ENCODE measurements around the gene EHMT2. TPM values are rescaled to one million over a fixed set of nuclear protein-coding genes. Genes with fewer than 3 reads are reported as not detected.

EHMT2 gene
- total and polyA plus RNA-seq, 2 of the 13 experiments (the other 11 are each of a cell fraction or from before 2014, with no cell fraction given) = 55.2 to 69.2 TPM

GRCh38 chr6:31897612-31898382, at the start of gene EHMT2 (continued):
- TF ChIP-seq MTERF4 (CRISPR knock-in tag; IDR thresholded peaks at IDR 0.05) (no peak), SMARCC2 (IDR thresholded peaks at IDR 0.05) (no peak), ZNF441 (CRISPR knock-in tag; IDR thresholded peaks at IDR 0.05; ENCODE audit: borderline replicate concordance) (no peak), GZF1 (CRISPR knock-in tag; IDR thresholded peaks at IDR 0.05) (0 out of 2 replicates have a peak, but pooled peaks have one; percentile 14), ATF5 (CRISPR knock-in tag; IDR thresholded peaks at IDR 0.05; ENCODE audit: low read depth) (no peak), MXD1 (CRISPR knock-in tag; IDR thresholded peaks at IDR 0.05) (peak; percentile 60; the same call in 1 of the 2 replicates), ZNF431 (CRISPR knock-in tag; IDR thresholded peaks at IDR 0.05; ENCODE audit: borderline replicate concordance, low read depth) (no peak), ZNF280D (CRISPR knock-in tag; IDR thresholded peaks at IDR 0.05) (no peak; the same call in 1 of the 2 replicates), AFF4 (CRISPR knock-in tag; IDR thresholded peaks at IDR 0.05) (no peak), ZNF609 (CRISPR knock-in tag; IDR thresholded peaks at IDR 0.05; ENCODE audit: borderline replicate concordance) (no peak), ZNF709 (CRISPR knock-in tag; IDR thresholded peaks at IDR 0.05) (no peak; the same call in 1 of the 2 replicates), IRX3 (CRISPR knock-in tag; IDR thresholded peaks at IDR 0.05; ENCODE audit: borderline replicate concordance, low read depth) (0 out of 2 replicates have a peak, but pooled peaks have one; percentile 2), CCDC6 (CRISPR knock-in tag; IDR thresholded peaks at IDR 0.05) (0 out of 2 replicates have a peak, but pooled peaks have one; percentile 32)

Data from HepG2 (cell line).